GM06990 (cell line): Measurements from ENCODE around the gene ZNF853.
"Not testable (repeated sequence)": the region's sequence is repeated elsewhere in the genome, so short reads cannot be mapped to it uniquely, and the experiment has no call there.

Experiments used
- DNase-seq: peaks from one replicate; pipeline ENCODE4 v3.0.0-alpha.2; 2011; ENCODE audit not compliant: insufficient read length; ENCODE audit errors: extremely low read depth
- H3K27me3 ChIP-seq: replicated peaks from 2 replicates; pipeline ENCODE4 v1.6.0; 2011; ENCODE audit warnings: low read length; ENCODE audit not compliant: control insufficient read depth, insufficient read depth
- H3K36me3 ChIP-seq: 2 replicates; pipeline ENCODE4 v1.5.1; 2011; ENCODE audit warnings: low read length; ENCODE audit not compliant: control insufficient read depth, insufficient read depth
- H3K4me3 ChIP-seq: replicated peaks from 2 replicates; pipeline ENCODE4 v1.5.1; 2011; ENCODE audit warnings: low read depth, mild to moderate bottlenecking, control low read depth, low read length
- CTCF ChIP-seq: IDR thresholded peaks from 2 replicates; pipeline ENCODE4 v1.5.1; 2011; ENCODE audit warnings: low read length, control low read depth, mild to moderate bottlenecking, inconsistent platforms; ENCODE audit not compliant: insufficient read depth, poor library complexity, severe bottlenecking

ZNF853 gene

DNA sequence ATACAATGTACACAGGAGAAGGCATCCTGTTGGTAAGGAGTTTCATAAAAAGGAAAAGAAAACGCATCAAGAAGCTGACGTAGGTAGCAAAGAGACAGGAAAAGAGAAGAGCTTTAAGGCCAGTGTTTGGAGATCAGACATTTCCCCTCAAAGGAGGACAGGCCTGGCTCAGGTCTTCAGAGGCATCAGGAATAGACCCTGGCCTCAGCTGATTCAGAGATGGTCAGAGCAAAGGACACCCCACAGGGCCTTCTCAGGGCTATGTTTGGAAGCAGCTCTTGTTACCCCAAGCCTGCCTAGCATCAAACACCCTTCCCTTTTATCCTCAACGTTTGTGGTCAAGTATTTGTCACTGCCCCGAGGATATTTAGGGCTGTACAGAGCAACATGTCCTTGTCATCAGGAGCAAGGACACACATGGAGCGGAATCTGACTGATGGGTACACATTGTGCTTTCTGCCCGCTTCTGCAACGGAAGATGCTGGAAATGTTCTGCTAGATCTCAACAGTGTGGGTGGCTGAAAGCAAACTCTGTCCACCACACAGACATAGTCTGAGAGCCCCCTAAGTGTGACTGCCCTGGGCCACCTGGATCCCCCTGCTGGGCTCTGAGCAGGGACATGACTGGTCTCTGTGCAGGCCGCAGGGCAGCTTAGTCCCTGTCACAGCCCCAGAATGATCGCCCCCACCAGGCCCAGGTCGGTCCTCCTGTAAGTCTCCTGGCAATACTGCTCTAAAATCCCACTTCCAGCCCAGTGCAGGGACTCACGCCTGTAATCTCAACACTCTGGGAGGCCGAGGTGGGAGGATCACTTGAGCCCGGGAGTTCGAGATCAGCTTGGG, 39.2 kb upstream of the ZNF853 start:
- DNase-seq: no peak
- no peaks in the 10 kb centered on the region for H3K27me3 ChIP-seq
- H3K4me3 ChIP-seq: peak overlapping the region; percentile 57
- H3K36me3 ChIP-seq: peaks cover 3% of the 10 kb centered on the region; the same call in 1 of the 2 replicates
- TF ChIP-seq CTCF: no peak

DNA sequence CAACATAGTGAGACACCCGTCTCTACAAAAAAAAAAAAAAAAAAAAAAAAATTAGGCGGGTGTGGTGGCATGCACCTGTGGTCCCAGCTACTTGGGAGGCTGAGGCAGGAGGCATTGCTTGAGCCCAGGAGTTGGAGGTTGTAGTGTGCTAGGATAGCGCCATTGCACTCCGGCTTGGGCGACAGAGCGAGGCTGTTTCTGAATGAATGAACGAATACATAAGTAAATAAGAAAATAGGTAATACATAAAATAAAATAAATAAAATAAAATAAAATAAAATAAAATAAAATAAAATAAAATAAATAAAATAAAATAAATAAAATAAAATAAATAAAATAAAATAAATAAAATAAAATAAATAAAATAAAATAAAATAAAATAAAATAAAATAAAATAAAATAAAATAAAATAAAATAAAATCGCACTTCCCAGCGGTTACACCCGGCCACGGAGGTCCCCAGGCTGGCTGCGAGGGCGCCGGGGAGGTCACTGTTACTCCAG, 38.5 kb upstream of the ZNF853 start:
- H3K27me3 ChIP-seq, H3K36me3 ChIP-seq, DNase-seq: not testable (repeated sequence)
- H3K4me3 ChIP-seq: peak overlapping the region; percentile 70

DNA sequence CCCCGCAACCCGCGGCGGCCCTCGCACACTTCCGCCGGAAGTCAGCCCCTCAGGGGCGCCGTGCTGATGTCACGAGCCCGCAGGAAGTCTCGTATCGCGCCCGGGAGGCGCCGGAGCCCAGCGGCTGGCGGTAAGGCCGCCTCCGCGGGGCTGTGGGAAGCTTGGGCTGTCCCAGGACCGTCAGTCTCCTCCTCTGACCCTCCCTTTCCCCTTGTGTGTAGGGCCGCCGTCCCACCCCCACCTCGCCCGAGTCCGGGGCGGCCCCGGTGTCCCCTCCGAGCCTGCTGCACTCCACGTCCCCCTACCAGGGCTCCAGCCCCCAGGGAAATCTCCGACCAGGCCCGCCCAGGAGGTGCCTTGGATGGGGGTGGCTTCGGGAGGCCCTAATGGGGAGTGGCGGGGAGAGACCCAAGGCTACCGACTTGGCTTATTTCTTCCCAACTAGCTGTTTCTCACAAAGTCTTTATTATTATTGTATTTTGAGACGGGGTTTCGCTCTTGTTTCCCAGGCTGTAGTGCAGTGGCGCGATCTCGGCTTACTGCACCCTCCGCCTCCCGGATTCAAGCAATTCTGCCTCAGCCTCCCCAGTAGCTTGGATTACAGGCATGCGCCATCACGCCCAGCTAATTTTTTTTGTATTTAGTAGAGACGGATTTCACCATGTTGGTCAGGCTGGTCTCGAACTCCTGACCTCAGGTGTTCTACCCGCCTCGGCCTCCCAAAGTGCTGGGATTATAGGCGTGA, 37.9 kb upstream of the ZNF853 start, which contains the start of gene ZDHHC4:
Gene ZDHHC4, plus strand, starts transcription at position 86 of the 745 bp plus-strand sequence. CDS start 3,108 bp downstream, outside the sequence.
- peak within 1 kb of the TSS; percentile 70 for H3K4me3 ChIP-seq
- H3K27me3 ChIP-seq: no peaks in the 10 kb centered on the region
- peak; percentile 94 for DNase-seq
- no peak for TF ChIP-seq CTCF
- H3K36me3 ChIP-seq: peaks cover 3% of the 10 kb centered on the region; the same call in 1 of the 2 replicates

- no peak for TF ChIP-seq CTCF
- DNase-seq: no peak
- peak overlapping the region; percentile 70 for H3K4me3 ChIP-seq
- H3K36me3 ChIP-seq: peaks cover 4% of the 10 kb centered on the region
- H3K27me3 ChIP-seq: no peaks in the 10 kb centered on the region
These were observed 37.0 kb upstream of the ZNF853 start for GRCh38 chr7:6578114-6579084.

GRCh38 chr7:6579446-6579845, 36.0 kb upstream of the ZNF853 start:
- TF ChIP-seq CTCF: peak; percentile 24
- H3K36me3 ChIP-seq: peaks cover 5% of the 10 kb centered on the region
- H3K27me3 ChIP-seq: no peaks in the 10 kb centered on the region
- no peak for DNase-seq
- H3K4me3 ChIP-seq: no peak overlapping the region

GRCh38 chr7:6585746-6586432, 29.5 kb upstream of the ZNF853 start:
- DNase-seq, H3K4me3 ChIP-seq, H3K36me3 ChIP-seq, H3K27me3 ChIP-seq: not testable (repeated sequence)
